Activated CD4-positive, alpha-beta T cell treated with anti-CD3 and anti-CD28 coated beads, Interleukin-2, amount 10 ng/mL, durations not matched to agents 24 days and 14 days (primary cell): ENCODE results near the gene DLGAP1. TPM values are rescaled to one million over a fixed set of nuclear protein-coding genes. Genes with fewer than 3 reads are reported as not detected.

ENCODE experiments used
- DNase-seq: peaks from one replicate; pipeline ENCODE4 v3.0.0; 2022
- H3K27ac Mint-ChIP-seq: one replicate; pipeline ENCODE4 v1.8.0; 2022; ENCODE audit warnings: mild to moderate bottlenecking, mixed read lengths
- H3K27me3 Mint-ChIP-seq: one replicate; pipeline ENCODE4 v1.8.0; 2022; ENCODE audit warnings: mixed read lengths
- H3K36me3 Mint-ChIP-seq: one replicate; pipeline ENCODE4 v1.8.0; 2022; ENCODE audit warnings: low read depth, mild to moderate bottlenecking, mixed read lengths
- H3K4me1 Mint-ChIP-seq: one replicate; pipeline ENCODE4 v1.8.0; 2021; ENCODE audit warnings: mixed read lengths
- H3K4me3 Mint-ChIP-seq: one replicate; pipeline ENCODE4 v1.8.0; 2022; ENCODE audit warnings: mild to moderate bottlenecking, moderate library complexity, mixed read lengths
- H3K9me3 Mint-ChIP-seq: one replicate; pipeline ENCODE4 v1.8.0; 2021; ENCODE audit warnings: mixed read lengths
- intact Hi-C: fragments of 100-400 bp; cut with micrococcal nuclease; formaldehyde crosslinking; loops from one replicate; pipeline ENCODE4 v1.15.1; 2023
- total RNA-seq: library from RNA; stranded (reverse); gene quantifications from 2 replicates; pipeline ENCODE4 v1.2.3, GENCODE V29; 2022

Gene DLGAP1
- total RNA-seq, 1 donor from 2014 or later = 1.5 TPM

DNA sequence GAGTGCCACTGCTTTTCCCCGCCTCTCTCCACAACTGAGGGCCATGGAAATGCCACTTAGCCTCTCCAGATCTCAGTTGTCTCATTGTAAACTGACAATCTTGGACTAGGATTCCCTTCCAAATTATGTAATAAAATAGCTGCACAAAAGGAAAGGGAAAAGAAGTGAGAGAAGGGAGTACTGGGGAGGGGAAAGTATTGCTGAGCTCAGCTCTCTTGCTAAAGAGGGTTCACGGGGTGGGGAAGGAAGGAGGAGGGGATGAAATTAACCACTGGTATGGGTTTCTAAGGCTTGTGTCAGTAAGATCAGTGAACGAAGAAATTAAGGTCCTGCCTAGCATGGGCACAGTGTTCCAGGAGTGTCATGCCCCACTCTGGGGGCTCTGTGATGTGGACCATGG, 587.9 kb downstream of the DLGAP1 start:
- no peaks in the 10 kb centered on the region for H3K36me3 Mint-ChIP-seq
- no peak overlapping the region for H3K27ac Mint-ChIP-seq
- no peak overlapping the region for H3K4me3 Mint-ChIP-seq
- H3K4me1 Mint-ChIP-seq = no peaks in the 10 kb centered on the region
- DNase-seq = no peak
- H3K27me3 Mint-ChIP-seq = peaks cover 9% of the 10 kb centered on the region
- H3K9me3 Mint-ChIP-seq = no peaks in the 10 kb centered on the region
- intact Hi-C loops = no loop called here

DNA sequence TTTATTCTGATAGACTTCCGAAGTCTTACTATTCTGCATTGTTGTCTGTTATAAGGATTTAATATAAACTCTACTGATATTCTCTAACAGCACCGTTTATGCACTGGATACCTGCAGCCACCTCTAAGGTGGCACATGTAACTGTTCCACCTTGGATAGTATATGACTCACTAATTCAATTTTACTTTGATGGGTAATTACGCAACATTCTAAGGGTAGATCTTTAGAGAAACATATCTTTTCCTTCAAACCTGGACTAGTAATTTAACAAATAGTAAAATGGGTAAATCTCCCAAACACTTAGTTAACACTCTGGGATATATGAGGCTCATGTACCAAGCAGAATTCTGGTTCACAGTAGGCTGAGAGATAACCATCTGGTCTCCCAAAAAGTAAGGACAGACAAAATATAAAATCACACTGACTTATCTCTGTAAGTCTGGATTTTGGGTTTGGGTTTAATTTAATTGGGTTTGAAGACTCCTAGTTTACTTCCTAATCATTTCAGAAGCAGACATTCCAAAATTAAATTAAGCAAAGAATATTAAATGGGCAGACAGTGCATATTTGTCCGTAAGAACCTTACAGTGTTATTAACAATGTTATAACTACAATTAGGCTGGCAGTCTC, 590.3 kb downstream of the DLGAP1 start:
- H3K4me1 Mint-ChIP-seq = no peaks in the 10 kb centered on the region
- intact Hi-C loops = no loop called here
- H3K9me3 Mint-ChIP-seq = no peaks in the 10 kb centered on the region
- H3K27me3 Mint-ChIP-seq = peaks cover 7% of the 10 kb centered on the region
- no peak for DNase-seq
- H3K36me3 Mint-ChIP-seq = no peaks in the 10 kb centered on the region
- no peak overlapping the region for H3K27ac Mint-ChIP-seq
- no peak overlapping the region for H3K4me3 Mint-ChIP-seq

DNA sequence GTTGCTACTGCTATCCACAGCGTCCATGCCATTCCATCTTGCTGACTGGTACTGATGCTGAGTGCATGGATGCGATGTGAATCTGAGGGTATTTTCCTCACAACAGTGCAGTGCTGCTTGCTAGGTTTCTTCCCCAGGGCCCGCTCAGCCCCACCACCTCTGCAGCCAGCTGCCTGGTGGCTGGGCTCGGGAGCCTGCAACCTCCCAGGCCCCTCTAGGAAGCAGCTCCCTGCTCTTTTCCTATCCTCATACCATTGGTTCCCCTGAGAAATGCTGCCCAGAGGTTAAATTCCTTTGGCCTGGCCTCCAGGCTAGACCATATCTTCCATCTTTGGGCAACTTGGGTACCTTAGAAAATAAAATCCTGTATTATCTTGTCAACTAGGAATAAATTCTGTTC, 591.5 kb downstream of the DLGAP1 start:
- no peak overlapping the region for H3K27ac Mint-ChIP-seq
- no peak for DNase-seq
- no peak overlapping the region for H3K4me3 Mint-ChIP-seq
- intact Hi-C loops = no loop called here
- peaks cover 7% of the 10 kb centered on the region for H3K27me3 Mint-ChIP-seq
- no peaks in the 10 kb centered on the region for H3K36me3 Mint-ChIP-seq
- H3K9me3 Mint-ChIP-seq = no peaks in the 10 kb centered on the region
- H3K4me1 Mint-ChIP-seq = no peaks in the 10 kb centered on the region

DNA sequence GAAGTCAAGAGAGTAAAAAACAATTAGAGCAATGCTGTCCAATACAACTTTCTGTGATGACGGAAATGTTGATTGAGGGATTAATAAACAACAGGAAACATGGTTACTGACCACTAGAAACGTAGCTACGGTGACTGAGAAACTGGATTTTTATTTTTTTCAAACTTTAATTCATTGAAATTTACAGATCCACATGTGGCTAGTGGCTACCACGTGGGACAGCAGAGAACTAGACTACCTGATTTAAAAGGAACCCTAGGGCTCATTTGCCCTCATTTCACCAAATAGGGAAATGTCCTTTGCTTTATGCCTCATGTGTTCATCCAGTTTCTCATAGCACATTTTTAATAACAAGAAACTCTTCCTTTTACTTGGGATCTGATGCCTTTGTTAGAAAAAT, 592.1 kb downstream of the DLGAP1 start:
- no peaks in the 10 kb centered on the region for H3K36me3 Mint-ChIP-seq
- no peaks in the 10 kb centered on the region for H3K9me3 Mint-ChIP-seq
- no peak for DNase-seq
- H3K4me1 Mint-ChIP-seq = no peaks in the 10 kb centered on the region
- H3K27me3 Mint-ChIP-seq = peaks cover 7% of the 10 kb centered on the region
- intact Hi-C loops = no loop called here
- H3K4me3 Mint-ChIP-seq = no peak overlapping the region
- H3K27ac Mint-ChIP-seq = no peak overlapping the region

DNA sequence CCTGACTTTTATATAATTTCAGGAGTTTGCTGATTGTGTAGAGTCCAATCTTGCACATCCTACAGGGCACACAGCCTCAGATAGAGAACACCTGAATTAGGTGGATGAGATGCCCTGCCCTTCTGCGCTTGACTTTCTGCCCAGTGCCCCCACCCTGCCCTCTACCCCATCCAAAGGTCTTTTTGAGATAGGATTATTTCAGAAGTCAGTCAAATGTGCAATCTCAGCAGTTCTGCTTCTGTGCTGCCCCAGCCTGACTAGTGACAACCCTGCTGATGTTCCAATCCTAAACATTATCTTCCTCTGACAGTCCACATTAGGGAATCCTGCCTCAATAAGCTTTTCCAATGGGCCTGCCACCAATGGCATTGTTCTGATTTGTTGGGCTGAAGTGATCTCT, 593.6 kb downstream of the DLGAP1 start:
- intact Hi-C loops = no loop called here
- peaks cover 10% of the 10 kb centered on the region for H3K27me3 Mint-ChIP-seq
- no peak overlapping the region for H3K27ac Mint-ChIP-seq
- no peaks in the 10 kb centered on the region for H3K9me3 Mint-ChIP-seq
- no peak overlapping the region for H3K4me3 Mint-ChIP-seq
- no peak for DNase-seq
- H3K36me3 Mint-ChIP-seq = no peaks in the 10 kb centered on the region
- H3K4me1 Mint-ChIP-seq = no peaks in the 10 kb centered on the region

DNA sequence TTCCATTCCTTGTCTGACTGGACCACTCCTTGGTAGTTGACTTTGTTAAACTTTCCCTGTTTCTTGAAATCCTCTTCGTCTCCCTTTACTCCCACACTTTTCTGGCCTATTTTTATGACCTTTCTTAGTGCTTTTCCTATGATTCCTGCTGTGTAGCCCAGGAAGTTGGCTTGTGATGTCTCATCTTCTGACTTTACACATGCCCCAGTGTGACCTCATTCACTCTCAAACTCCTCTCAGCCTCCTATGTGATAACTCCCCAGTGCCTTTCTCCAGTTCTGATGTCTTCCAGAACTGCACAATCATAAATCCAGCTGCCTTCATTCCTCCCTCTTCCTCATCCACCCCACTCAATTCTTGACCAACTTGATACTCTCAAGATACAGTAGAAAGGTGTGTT, 597.6 kb downstream of the DLGAP1 start:
- DNase-seq = no peak
- no peaks in the 10 kb centered on the region for H3K4me1 Mint-ChIP-seq
- intact Hi-C loops = no loop called here
- H3K9me3 Mint-ChIP-seq = no peaks in the 10 kb centered on the region
- peaks cover 4% of the 10 kb centered on the region for H3K27me3 Mint-ChIP-seq
- no peak overlapping the region for H3K27ac Mint-ChIP-seq
- no peak overlapping the region for H3K4me3 Mint-ChIP-seq
- no peaks in the 10 kb centered on the region for H3K36me3 Mint-ChIP-seq

DNA sequence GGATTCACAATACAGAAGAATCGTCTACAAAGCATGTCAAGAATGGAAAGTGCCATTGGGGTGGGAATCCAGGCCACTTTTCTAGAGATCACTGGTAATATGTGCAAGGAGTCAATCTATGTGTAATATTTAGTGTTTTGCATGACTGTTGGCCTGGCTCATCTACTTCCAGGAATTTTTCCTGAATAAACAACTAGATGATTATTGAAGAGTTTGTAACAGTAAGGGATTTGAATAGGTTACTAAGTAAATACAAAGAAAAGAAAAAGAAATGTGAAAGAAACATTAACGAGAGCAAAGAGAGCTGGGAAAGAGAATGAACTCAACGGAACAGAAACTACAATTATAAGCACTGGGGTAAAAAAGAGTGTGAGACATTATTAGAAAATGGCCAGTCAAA, 599.1 kb downstream of the DLGAP1 start:
- H3K9me3 Mint-ChIP-seq = no peaks in the 10 kb centered on the region
- no peak overlapping the region for H3K27ac Mint-ChIP-seq
- H3K27me3 Mint-ChIP-seq = peaks cover 7% of the 10 kb centered on the region

DNA sequence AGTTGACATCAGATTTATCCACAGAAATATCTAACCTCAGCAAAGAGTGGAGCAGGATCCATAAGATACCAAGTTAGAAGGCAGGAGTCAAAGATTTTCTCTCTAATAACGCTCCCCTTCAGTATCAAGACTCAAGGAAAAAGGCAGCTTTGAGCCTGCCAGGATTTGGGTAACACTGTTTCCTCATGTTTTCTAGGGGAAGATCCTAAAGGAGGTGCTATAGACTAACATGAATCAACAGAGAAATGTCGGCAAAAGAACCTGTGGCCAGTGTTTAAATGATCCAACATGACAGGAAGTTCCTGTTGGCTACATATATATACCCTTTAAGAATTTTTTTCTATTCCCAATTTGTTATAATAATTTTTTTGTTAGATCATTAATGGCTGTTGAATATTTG, 602.8 kb downstream of the DLGAP1 start:
- Mint-ChIP-seq H3K36me3 (no peaks in the 10 kb centered on the region), H3K27ac (no peak overlapping the region), H3K4me3 (no peak overlapping the region), H3K27me3 (peaks cover 4% of the 10 kb centered on the region), H3K9me3 (no peaks in the 10 kb centered on the region), H3K4me1 (no peaks in the 10 kb centered on the region)
- DNase-seq = no peak
- intact Hi-C loops = no loop called here

More for the DNA sequence above, 599.1 kb downstream of the DLGAP1 start:
- DNase-seq = no peak
- Mint-ChIP-seq H3K36me3 (no peaks in the 10 kb centered on the region), H3K4me1 (no peaks in the 10 kb centered on the region), H3K4me3 (no peak overlapping the region)
- intact Hi-C loops = no loop called here

DNA sequence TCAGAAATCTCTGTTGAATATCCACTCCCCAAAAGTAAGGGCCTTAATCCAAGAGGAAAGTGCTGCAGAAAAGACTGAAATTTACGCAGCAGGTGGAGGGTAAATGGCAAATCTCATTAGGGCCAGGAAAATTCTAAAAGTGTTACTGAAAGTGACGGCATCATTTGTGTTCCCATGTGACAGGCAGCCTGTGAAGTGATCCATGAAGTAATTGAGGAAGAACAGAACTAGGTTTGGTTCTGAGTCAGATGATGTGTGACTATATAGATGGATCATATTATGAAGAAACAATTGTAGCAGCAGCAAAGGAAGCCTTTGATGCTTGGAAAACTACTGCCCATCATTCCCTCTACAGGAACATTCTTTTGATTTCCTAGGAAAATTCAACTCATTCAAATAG, 603.9 kb downstream of the DLGAP1 start:
- Mint-ChIP-seq H3K9me3 (no peaks in the 10 kb centered on the region), H3K4me1 (no peaks in the 10 kb centered on the region), H3K36me3 (no peaks in the 10 kb centered on the region), H3K27me3 (peaks cover 4% of the 10 kb centered on the region), H3K4me3 (no peak overlapping the region), H3K27ac (no peak overlapping the region)
- intact Hi-C loops = no loop called here
- DNase-seq = no peak

DNA sequence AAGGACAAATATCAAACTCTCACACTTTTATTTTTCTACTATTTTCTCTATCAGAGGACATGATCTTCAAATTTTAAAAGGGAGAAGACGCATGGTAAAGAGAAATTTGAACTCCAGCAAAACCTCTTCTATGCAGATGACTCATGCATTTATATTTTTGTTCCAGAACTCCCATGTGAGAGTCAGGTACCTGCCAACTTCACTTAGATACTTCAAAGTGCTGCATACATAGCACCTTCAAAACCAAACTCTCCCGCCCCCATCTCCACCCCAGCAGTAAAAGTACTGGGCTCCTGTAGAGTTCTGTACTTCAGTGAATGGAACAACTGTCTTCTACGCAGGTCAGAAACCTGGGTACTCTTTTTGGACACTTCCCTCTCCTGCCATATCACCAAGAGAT, 606.8 kb downstream of the DLGAP1 start:
- intact Hi-C loops = no loop called here
- no peak for DNase-seq
- H3K27me3 Mint-ChIP-seq = peaks cover 4% of the 10 kb centered on the region
- no peak overlapping the region for H3K27ac Mint-ChIP-seq
- H3K36me3 Mint-ChIP-seq = no peaks in the 10 kb centered on the region
- no peak overlapping the region for H3K4me3 Mint-ChIP-seq
- H3K4me1 Mint-ChIP-seq = no peaks in the 10 kb centered on the region
- no peaks in the 10 kb centered on the region for H3K9me3 Mint-ChIP-seq

DNA sequence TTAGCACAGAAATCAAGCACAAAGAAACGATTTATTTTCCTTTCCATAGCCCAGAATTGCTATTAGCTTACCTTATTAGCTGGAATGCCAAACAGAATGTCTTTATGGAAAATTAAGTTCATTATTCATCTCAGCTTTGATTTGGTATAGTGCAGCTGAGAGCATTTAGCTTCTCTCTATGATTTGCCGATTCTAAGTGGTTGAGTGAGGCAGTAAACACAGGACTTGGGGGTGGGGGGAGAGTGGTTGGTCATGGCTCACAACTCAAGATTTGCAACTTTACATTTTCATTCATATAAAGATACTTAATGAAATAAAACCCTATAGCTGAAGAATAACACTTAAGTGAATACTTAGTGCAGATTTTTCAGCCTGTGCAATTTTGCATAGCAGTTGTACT, 609.9 kb downstream of the DLGAP1 start:
- no peak overlapping the region for H3K4me3 Mint-ChIP-seq
- no peaks in the 10 kb centered on the region for H3K4me1 Mint-ChIP-seq
- no peaks in the 10 kb centered on the region for H3K36me3 Mint-ChIP-seq
- peaks cover 4% of the 10 kb centered on the region for H3K27me3 Mint-ChIP-seq
- no peaks in the 10 kb centered on the region for H3K9me3 Mint-ChIP-seq
- no peak overlapping the region for H3K27ac Mint-ChIP-seq
- no peak for DNase-seq
- intact Hi-C loops = no loop called here

DNA sequence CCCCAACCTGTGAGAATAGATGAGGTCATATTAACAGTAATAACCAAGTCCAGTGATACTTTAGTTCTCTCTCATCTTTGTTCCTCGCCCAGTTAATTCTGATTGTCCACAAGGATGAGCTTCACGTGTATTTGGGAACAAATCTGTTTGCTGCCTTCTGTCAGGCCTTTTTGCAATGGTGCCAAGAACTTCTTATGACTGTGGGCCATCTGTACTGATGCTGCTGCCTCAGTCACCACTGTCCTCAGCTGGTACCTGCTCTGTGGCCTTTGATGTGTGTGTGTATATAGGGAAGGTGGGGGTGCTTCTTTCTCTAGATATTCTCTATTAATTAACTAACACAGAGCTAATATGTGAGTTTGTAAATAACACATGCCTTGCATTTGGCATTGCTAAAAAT, 612.3 kb downstream of the DLGAP1 start:
- no peaks in the 10 kb centered on the region for H3K9me3 Mint-ChIP-seq
- no peaks in the 10 kb centered on the region for H3K36me3 Mint-ChIP-seq
- H3K4me3 Mint-ChIP-seq = no peak overlapping the region
- H3K27ac Mint-ChIP-seq = no peak overlapping the region
- no peaks in the 10 kb centered on the region for H3K4me1 Mint-ChIP-seq
- DNase-seq = no peak
- H3K27me3 Mint-ChIP-seq = peaks cover 9% of the 10 kb centered on the region
- intact Hi-C loops = no loop called here

DNA sequence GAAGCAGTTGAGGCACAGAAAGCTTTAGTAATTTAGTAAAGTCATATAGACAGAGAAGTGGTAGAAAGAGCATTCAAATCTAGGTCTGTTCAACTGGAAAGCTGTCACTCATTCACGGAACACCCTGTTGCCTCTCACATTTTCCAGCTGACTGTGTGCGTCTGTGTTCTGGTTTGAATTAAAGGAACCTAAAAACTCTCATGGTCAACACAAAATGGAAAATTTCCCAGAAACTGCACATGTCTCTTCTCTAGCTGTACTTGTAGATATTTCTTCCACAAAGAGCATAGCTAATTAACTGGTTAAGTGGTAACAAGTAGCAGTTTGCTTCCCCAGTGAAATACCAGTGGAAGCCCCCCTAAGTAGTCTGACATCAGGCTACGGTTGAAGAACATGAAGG, 614.3 kb downstream of the DLGAP1 start:
- intact Hi-C loops = no loop called here
- H3K27me3 Mint-ChIP-seq = peaks cover 9% of the 10 kb centered on the region
- H3K27ac Mint-ChIP-seq = no peak overlapping the region
- H3K4me3 Mint-ChIP-seq = no peak overlapping the region
- H3K36me3 Mint-ChIP-seq = no peaks in the 10 kb centered on the region
- H3K9me3 Mint-ChIP-seq = no peaks in the 10 kb centered on the region
- H3K4me1 Mint-ChIP-seq = no peaks in the 10 kb centered on the region
- no peak for DNase-seq

DNA sequence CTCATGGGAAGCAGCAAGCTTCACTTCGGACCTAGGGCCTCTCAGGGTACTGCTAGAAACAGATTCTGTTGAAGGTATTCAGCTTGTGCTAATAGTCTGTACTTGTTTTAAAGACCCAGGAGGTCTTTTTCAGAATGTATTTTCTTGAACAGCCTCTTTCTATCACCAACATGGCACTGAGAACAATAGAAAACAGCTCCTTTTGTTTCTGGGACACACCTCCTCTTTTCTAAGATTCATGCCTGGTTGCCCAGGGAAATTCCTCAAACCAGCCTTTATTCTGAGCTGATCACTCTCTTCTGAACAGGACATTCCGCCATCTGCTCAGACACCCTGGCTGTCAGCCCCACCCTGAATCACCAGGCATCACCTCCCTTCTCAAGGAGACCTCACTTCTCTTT, 615.5 kb downstream of the DLGAP1 start:
- Mint-ChIP-seq H3K27ac (no peak overlapping the region), H3K9me3 (no peaks in the 10 kb centered on the region), H3K27me3 (peaks cover 9% of the 10 kb centered on the region), H3K4me3 (no peak overlapping the region), H3K36me3 (no peaks in the 10 kb centered on the region), H3K4me1 (no peaks in the 10 kb centered on the region)
- intact Hi-C loops = no loop called here
- no peak for DNase-seq
